ENCODE data around the gene PROCA1. TPM values are rescaled to one million over a fixed set of nuclear protein-coding genes. Genes with fewer than 3 reads are reported as not detected.
"Not testable (repeated sequence)": the region's sequence is repeated elsewhere in the genome, so short reads cannot be mapped to it uniquely, and the experiment has no call there.

The PROCA1 gene
- total RNA-seq, 1 donor from 2014 or later: 7.6 TPM

DNA sequence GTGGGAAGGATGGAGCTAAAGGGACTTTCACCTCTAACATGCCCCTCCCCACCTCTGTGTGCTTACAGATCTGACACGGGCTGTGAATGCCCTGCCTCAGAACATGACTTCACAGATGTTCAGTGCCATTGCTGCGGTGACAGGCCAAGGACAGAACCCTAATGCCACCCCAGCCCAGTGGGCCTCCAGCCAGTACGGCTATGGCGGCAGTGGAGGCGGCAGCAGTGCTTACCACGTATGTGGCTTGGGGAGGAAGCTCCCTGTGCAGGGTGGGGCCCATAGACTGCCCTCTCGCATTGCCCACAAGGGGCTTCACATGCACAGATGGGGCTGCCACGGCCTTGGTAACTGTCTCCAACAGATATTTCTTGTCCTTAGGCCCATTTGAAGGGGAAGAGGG, 11.4 kb downstream of the PROCA1 start:
- intact Hi-C loops (cut with DNase I): no loop called here
- ATAC-seq (no peak), DNase-seq (ENCODE audit: low spot score) (no peak)

DNA sequence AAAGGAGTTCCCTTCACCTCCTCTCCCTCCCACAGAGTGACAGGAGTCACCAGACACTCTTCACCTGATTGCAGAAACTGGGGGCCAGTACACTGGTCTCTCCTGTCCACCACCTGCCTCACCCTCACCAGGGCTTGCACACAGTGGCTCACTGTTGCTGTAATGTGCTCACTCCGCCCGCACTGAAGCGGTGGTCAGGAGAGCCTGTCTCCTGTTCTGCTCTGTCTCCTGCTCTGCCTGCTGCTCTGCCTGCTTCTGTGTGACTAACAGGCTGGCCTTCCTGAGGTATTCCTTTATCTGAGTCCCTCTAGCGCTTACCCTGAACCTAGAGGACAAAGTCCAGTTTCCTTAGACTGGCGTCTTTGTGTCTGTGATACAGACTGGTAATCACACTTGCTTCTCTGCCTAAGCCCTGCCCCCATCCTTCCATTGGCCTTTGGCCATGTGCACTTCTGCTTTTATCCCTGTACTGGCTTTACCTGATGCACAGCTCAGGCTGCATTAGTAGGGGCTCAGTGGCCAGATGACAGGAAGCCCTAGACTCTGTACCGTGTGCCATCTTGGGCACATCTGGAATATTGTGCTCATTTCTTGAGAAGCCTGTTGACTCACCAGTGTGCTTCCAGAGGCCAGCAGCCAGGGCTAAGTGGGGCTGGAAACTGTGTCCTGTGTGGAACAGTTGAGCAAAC, 13.3 kb downstream of the PROCA1 start:
- ATAC-seq (no peak), DNase-seq (ENCODE audit: low spot score) (no peak)
- intact Hi-C loops (cut with DNase I): no loop called here

DNA sequence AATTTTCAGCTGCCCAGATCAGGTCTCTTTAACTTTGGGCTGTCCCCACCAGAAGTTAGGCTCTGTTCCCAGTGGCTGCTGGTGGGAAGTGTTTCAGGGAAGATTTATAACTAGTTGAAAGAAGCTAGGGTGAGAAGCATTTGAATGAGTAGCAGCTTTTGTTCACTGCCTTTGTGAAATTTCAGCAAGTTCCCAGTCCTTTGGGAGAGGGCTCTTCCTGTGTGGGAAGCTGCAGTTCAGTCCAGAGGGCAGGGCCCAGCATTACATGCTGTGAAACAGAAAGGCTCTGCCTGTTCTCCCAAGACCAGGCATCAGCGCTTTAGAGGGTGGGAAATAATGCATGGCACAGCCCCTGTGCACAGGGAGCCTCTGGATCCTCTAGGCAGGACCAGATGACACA, 17.8 kb downstream of the PROCA1 start:
- intact Hi-C loops (cut with DNase I): no loop called here
- DNase-seq (ENCODE audit: low spot score): no peak
- ATAC-seq: peak; percentile 46

DNA sequence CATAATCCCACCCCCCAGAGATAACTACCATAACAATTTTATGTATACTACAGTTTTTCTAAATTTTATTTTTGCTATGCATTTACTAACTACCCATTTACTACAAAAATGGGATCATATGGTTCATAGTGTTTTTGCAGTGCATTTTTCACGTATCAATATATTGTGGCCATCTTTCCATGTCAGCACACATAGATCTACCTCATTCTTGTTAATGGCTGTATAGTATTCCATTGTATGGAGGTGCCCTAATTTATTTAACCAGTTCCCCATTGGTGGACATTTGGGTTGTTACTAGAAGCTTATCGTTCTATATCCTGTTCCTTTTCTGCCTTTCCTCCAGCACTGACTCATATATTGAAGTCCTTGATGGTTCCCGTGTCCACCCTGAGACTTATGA, 22.7 kb downstream of the PROCA1 start:
- intact Hi-C loops (cut with DNase I): no loop called here
- DNase-seq (ENCODE audit: low spot score) (no peak), ATAC-seq (no peak)

DNA sequence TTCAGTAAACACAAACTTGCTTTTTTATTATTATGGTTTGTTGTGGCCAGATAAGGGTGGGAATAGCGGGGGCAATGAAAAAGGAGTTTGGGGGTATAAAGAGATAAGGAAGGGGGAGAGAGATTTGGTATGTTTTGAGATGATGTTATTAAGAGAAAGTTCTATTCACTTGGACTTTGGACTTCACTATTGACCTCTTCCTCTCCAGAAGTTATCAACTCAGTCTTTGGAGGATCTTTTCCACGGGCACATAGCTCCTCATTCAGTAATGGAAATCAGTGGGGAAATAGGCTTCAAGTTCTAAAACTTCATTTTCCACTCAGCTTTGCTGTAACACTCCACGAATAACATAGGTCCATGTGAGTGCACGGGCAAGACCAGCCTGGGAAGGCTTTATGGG, 23.2 kb downstream of the PROCA1 start:
- DNase-seq (ENCODE audit: low spot score): no peak
- ATAC-seq: no peak
- intact Hi-C loops (cut with DNase I): no loop called here

DNA sequence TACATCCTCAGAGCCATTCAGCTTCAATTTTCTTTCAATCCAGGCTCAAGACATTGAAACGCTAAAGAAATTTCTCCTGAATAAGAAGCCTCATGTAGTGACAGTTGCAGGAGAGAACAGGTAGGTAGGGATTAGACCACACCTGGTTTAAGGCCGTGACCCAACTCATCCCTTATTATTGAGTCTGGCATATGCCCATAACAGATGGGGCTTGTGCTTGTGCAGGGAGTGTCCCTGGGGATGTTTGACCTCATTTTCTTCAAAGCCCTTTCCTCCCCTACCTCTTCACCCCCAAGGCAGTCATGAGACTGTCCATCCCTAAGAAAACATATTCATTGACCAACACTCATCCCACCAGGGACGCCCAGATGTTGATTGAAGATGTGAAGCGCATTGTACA, 25.4 kb downstream of the PROCA1 start:
- ATAC-seq (no peak), DNase-seq (ENCODE audit: low spot score) (no peak)
- intact Hi-C loops (cut with DNase I): no loop called here

DNA sequence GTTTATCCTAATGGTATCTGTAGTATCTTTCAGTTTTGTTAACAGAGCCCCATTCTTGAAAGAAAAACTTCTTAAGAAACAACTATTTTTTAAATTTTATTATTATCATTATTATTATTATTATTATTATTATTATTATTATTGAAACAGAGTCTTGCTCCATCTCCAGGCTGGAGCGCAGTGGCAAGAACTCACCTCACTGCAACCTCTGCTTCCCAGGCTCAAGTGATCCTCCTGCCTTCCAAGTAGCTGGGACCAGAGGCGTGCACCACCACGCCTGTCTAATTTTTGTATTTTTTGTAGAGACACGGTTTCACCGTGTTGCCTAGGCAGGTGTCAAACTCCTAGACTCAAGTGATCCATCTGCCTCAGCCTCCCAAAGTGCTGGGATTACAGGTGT, 26.3 kb downstream of the PROCA1 start:
- ATAC-seq (no peak), DNase-seq (ENCODE audit: low spot score) (no peak)
- intact Hi-C loops (cut with DNase I): no loop called here

DNA sequence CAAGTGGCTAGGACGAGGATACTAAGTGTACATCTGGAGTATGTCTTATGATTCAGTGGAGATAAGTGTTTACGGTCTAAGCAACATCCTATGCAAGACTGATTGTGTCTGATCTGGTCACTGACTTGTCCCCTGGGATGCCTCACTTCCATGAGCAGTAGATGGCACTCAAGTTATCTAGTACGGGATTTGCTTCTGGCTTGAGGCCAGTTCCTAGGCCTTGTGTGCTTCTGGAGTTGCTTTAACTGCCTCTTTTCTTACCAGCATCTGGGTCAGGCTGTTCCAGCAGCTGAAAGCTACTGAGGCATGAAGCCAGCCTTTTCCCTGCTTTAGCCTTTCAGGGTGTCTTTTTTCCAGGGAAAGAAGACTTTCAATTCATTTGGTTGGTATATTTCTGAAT, 26.7 kb downstream of the PROCA1 start:
- no peak for ATAC-seq
- DNase-seq (ENCODE audit: low spot score): no peak
- intact Hi-C loops (cut with DNase I): no loop called here

DNA sequence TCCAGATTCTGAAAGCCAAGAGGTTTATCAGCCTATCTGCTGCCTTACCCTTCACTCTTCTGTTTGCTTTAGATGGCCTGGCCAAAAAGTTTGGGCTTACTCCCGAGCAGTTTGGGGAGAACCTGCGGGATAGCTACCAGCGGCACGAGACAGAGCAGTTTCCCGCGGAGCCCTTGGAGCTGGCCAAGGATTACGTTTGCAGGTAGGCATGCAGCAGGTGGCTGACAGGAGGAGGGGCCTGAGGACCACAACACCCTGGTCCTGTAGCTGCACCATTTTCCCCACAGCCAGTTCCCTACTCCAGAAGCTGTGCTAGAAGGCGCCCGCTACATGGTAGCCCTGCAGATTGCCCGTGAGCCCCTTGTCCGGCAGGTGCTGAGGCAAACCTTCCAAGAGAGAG, 29.0 kb downstream of the PROCA1 start:
- ATAC-seq (no peak), DNase-seq (ENCODE audit: low spot score) (no peak)
- intact Hi-C loops (cut with DNase I): no loop called here

DNA sequence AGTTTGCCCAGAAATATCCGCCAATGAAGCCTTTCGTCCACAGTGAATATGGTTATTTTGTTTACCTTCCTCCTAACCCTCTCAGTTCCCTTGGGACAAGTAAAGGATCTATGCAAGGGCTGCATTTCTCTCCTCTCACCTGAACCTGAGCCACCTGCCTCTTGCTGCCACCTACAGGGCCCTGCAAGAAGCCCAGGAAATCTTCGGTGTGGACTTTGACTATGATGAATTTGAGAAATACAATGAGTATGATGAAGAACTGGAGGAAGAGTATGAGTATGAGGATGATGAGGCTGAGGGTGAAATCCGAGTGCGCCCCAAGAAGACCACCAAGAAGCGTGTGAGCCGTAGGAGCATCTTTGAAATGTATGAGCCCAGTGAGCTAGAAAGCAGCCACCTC, 35.7 kb downstream of the PROCA1 start:
- DNase-seq (ENCODE audit: low spot score) (no peak), ATAC-seq (no peak)
- intact Hi-C loops (cut with DNase I): loop anchor here (5.0 kb wide), 1 partner anchor 116 kb away; no protein-coding TSS in a partner anchor

DNA sequence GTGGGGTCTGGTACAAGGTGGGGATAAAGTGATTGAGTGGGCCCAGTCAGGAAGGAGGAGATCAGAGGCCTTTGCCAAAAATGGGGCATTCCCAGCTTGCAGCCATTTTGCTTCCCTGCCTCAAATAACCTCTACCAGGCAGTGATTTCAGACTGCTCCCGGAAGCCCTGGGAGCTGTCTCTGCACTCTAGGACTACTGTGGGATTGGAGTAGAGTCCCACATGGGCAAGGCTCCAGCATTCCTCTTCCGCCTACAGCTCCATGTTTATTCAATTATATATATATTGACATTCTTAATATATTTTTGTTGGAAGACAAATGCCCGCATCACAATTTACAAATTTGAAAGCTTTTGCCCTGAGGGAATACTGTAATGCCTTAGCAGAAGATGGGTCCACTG, 36.2 kb downstream of the PROCA1 start:
- DNase-seq (ENCODE audit: low spot score) (no peak), ATAC-seq (no peak)
- intact Hi-C loops (cut with DNase I): loop anchor here (5.0 kb wide), 1 partner anchor 117 kb away; no protein-coding TSS in a partner anchor

DNA sequence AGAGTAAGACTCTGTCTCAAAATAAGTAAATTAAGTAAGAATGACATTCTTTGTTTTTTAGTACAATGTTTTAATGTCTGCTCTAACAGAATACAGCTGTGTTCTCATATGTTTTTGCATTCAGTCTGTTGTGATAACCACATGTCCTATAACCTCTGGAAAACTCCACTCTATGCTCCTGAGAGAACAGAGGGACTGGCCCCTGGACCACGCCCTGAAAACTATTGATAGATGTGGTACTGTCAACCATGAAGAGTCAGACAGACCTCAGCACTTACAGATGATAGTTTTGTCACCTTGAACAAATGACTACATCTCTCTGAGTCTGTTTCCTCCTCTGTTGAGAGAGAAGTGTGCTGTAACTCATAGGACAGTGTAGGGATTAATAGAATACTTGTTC, 41.8 kb downstream of the PROCA1 start:
- ATAC-seq (no peak), DNase-seq (ENCODE audit: low spot score) (no peak)
- intact Hi-C loops (cut with DNase I): no loop called here

DNA sequence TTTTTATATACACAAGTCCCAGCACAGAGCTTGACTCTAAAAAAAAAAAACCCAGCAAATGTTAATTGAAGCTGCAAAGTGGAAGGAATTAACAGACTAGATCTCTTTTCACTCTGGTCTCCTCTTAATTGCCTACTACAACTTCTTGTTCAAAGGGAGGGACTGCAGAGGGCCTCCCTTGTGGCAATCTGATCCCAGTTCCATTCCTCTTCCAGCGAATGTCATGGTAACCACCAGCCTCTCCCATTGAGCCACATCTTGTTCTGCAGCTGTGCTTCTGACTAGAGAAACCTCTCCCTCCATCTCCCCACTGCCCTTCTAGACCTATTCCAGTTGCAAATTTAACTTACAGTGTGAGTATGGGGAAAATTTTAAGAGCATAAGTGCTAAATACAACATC, 43.8 kb downstream of the PROCA1 start:
- intact Hi-C loops (cut with DNase I): no loop called here
- DNase-seq (ENCODE audit: low spot score) (no peak), ATAC-seq (no peak)

DNA sequence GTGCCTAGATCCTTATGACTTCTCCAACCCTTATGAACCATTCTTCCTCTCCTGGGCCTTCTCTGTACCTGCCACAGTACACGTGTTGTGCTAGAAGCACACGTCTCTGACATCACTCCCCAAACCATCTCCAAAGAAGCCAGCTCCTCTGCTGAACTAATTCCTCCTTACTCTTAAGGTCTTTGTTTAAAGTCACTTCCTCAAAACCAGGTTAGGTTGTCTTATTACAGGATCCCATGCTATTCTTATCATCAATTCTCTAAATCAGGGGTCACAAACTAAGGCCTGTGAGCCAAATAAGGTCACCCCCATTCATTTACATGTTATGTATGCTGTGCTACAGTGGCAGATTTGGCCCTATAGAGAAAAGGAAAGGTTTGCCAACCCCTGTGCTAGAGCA, 45.7 kb downstream of the PROCA1 start:
- intact Hi-C loops (cut with DNase I): no loop called here
- DNase-seq (ENCODE audit: low spot score) (no peak), ATAC-seq (no peak)

DNA sequence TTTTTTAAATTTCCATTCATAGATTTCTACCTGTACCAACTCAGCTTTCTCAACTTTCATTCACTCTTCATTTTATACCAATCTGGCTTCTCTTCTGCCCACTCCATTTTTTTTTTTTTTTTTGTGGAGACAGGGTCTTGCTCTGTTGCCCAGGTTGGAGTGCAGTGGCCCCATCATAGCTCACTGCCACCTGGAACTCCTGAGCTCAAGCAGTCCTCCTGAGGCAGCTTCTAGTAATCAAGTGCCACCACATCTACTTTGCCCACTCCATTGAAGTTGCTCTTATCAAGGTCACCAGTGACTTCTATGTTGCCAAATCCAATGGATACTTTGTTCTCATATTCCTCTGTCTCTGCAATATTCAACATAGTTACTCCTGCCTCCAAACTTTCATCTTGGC, 48.0 kb downstream of the PROCA1 start:
- DNase-seq (ENCODE audit: low spot score): no peak
- intact Hi-C loops (cut with DNase I): no loop called here
- no peak for ATAC-seq

DNA sequence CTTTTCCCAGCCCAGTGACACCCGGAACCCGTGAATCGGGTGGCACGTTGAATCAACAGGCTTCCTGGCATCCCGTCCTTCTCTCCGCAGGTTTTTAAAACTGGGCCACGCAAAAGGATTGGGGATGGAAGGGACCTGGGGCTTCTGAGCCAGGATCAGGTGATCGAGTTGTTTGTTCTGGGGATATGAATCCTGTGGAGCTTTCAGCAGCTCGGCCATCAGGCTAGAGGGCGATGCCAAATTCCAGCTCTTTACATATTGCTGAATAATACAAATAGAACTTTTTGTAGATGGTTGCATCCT, 49.2 kb downstream of the PROCA1 start:
- ATAC-seq (no peak), DNase-seq (ENCODE audit: low spot score) (no peak)
- intact Hi-C loops (cut with DNase I): no loop called here

DNA sequence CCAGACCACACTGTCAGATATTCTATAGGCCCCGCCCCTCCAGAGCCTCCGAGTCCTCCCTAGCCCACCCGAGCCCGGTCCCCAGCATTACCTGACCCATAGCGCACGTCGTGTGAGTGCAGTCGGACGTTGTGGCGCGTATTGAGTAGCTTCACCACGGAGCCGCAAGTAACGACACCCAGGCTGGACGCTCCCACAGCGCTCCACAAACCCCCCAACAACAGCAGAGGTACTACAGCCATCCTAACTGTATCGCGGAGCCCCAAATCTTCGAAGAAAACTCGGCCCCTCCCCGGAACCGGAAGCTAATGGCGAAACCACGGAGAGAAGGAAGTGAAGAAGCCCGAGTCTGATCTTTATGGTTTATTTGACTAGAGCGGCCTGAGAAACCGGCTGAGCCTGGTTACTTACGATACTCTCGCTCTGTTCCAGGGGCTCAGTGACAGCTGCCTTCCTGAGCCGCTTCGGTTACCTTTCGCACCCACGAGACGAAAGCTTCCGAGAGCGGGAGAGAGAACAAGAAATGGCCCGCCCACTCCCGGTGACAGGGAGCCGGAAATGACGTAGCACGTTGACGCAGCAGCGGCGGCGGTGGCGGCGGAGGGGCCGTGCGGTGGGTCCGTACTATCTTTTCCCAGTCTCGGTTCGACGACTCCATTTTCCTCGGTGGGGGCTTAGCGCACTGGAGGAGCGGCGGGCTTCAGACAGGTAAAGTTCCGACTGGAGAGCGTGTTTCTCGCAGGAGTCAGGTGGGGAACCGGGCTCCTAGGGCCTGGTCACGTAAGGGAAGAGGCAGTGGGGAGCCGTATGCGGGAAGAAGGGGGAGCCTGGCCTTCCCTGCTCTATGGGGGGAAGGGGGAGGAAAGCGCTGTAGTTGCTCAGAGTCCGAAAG, 49.8 kb downstream of the PROCA1 start, which contains the start of the genes SDF2 and SUPT6H:
Gene SDF2, minus strand, starts transcription at position 272 of the 892 bp plus-strand sequence. Its CDS starts 30 bp downstream, at position 242.
Gene SUPT6H, plus strand, starts transcription at position 571 of the 892 bp plus-strand sequence. CDS start 11,197 bp downstream, outside the sequence.
- DNase-seq (ENCODE audit: low spot score) (peak; percentile 96), ATAC-seq (peak; percentile 98)
- intact Hi-C loops (cut with DNase I): no loop called here

DNA sequence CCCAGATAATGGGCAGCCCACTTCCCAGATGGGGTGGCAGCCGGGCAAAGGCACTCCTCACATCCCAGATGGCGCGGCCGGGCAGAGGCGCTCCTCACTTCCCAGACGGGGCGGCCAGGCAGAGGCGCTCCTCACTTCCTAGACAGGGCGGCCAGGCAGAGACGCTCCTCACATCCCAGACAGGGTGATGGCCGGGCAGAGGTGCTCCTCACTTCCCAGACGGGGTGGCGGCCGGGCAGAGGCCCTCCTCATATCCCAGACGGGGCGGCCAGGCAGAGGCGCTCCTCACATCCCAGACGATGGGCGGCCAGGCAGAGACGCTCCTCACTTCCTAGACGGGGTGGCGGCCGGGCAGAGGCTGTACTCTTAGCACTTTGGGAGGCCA, 52.2 kb downstream of the PROCA1 start:
- not testable (repeated sequence) for DNase-seq (ENCODE audit: low spot score); ATAC-seq
- intact Hi-C loops (cut with DNase I): loop anchor here (5.0 kb wide), 1 partner anchor 532 kb away; no protein-coding TSS in a partner anchor

DNA sequence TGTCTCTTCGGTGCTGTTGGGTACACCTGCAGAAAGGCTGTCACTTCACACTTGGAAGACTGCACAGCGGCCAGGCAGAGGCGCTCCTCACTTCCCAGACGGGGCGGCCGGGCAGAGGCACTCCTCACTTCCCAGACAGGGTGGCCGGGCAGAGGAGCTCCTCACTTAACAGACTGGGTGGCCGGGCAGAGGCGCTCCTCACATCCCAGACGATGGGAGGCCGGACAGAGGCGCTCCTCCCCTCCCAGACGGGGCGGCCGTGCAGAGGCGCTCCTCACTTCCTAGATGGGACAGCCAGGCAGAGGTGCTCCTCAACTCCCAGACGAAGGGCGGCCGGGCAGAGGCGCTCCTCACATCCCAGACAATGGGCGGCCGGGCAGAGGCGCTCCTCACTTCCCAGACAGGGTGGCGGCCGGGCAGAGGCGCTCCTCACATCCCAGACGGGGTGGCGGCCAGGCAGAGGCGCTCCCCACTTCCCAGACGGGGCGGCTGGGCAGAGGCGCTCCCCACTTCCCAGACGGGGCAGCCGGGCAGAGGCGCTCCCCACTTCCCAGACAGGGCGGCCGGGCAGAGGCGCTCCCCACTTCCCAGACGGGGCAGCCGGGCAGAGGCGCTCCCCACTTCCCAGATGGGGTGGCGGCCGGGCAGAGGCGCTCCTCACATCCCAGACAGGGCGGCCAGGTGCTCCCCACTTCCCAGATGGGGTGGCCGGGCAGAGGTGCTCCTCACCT, 52.8 kb downstream of the PROCA1 start:
- DNase-seq (ENCODE audit: low spot score); ATAC-seq: not testable (repeated sequence)
- intact Hi-C loops (cut with DNase I): loop anchor here (5.0 kb wide), 1 partner anchor 532 kb away; no protein-coding TSS in a partner anchor

All from sciatic nerve (tissue), 2 donors.